Esophagus squamous epithelium (tissue), 4 donors: ENCODE measurements around the gene SLC38A8.

Experiments used
- CTCF ChIP-seq, 6 experiments: fragments of 450-650 bp in 4 of 6; fragments of 200-600 bp in 2 of 6; sonication (generic) in 2 of 6; IDR thresholded peaks; one replicate each; pipeline ENCODE4 v1.5.1; 2016 to 2019; ENCODE audit warnings: antibody characterized with exemption in 6 of 6, mild to moderate bottlenecking in 4 of 6, moderate library complexity in 4 of 6
- POLR2A ChIP-seq, 4 donors: fragments of 450-650 bp; IDR thresholded peaks; one replicate each; pipeline ENCODE4 v1.6.1; 2017; ENCODE audit warnings: antibody characterized with exemption in 4 of 4, mild to moderate bottlenecking in 4 of 4, moderate library complexity in 3 of 4

GRCh38 chr16:84052071-84052622 is 9.6 kb upstream of the SLC38A8 start:
- TF ChIP-seq CTCF (IDR thresholded peaks at IDR 0.05) (no peak), POLR2A (IDR thresholded peaks at IDR 0.05) (no peak)
